ENCODE measurements around the gene DAPK2. TPM values are rescaled to one million over a fixed set of nuclear protein-coding genes. Genes with fewer than 3 reads are reported as not detected.

Gene DAPK2
- total RNA-seq, 1 experiment from 2014 or later: 2.3 TPM

GRCh38 chr15:63858881-63859280, 187.4 kb downstream of the DAPK2 start:
- H3K27ac Mint-ChIP-seq: no peak overlapping the region
- DNase-seq (ENCODE audit: low spot score) (no peak), ATAC-seq (no peak)
- H3K4me3 Mint-ChIP-seq: no peak overlapping the region
- TF ChIP-seq GRHL2 (CRISPR knock-in tag; IDR thresholded peaks at IDR 0.05; ENCODE audit: insufficient replicate concordance, severe bottlenecking) (no peak), KAT7 (CRISPR knock-in tag; IDR thresholded peaks at IDR 0.05; ENCODE audit: borderline replicate concordance) (no peak), ZBTB21 (CRISPR knock-in tag; IDR thresholded peaks at IDR 0.05; ENCODE audit: borderline replicate concordance) (no peak), FOXP1 (CRISPR knock-in tag; IDR thresholded peaks at IDR 0.05; ENCODE audit: borderline replicate concordance) (no peak), TCF7 (CRISPR knock-in tag; IDR thresholded peaks at IDR 0.05; ENCODE audit: low read depth) (no peak), ZMAT4 (CRISPR knock-in tag; IDR thresholded peaks at IDR 0.05) (no peak), GABPB1 (CRISPR knock-in tag; IDR thresholded peaks at IDR 0.05) (no peak), ATF1 (CRISPR knock-in tag; IDR thresholded peaks at IDR 0.05) (no peak), HMGA2 (CRISPR knock-in tag; IDR thresholded peaks at IDR 0.05) (no peak), CREB1 (CRISPR knock-in tag; IDR thresholded peaks at IDR 0.05) (no peak), ETV6 (CRISPR knock-in tag; IDR thresholded peaks at IDR 0.05) (no peak), NR3C1 (CRISPR knock-in tag; conservative IDR thresholded peaks at IDR 0.05; ENCODE audit: low read depth) (no peak)
- TF ChIP-seq, protein P1, sequence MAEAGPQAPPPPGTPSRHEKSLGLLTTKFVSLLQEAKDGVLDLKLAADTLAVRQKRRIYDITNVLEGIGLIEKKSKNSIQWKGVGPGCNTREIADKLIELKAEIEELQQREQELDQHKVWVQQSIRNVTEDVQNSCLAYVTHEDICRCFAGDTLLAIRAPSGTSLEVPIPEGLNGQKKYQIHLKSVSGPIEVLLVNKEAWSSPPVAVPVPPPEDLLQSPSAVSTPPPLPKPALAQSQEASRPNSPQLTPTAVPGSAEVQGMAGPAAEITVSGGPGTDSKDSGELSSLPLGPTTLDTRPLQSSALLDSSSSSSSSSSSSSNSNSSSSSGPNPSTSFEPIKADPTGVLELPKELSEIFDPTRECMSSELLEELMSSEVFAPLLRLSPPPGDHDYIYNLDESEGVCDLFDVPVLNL (CRISPR knock-in tag; IDR thresholded peaks at IDR 0.05; ENCODE audit: borderline replicate concordance, low read depth): no peak
- TF ChIP-seq, protein P2, sequence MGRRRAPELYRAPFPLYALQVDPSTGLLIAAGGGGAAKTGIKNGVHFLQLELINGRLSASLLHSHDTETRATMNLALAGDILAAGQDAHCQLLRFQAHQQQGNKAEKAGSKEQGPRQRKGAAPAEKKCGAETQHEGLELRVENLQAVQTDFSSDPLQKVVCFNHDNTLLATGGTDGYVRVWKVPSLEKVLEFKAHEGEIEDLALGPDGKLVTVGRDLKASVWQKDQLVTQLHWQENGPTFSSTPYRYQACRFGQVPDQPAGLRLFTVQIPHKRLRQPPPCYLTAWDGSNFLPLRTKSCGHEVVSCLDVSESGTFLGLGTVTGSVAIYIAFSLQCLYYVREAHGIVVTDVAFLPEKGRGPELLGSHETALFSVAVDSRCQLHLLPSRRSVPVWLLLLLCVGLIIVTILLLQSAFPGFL (CRISPR knock-in tag; IDR thresholded peaks at IDR 0.05; ENCODE audit: borderline replicate concordance): no peak
- TF ChIP-seq, protein P3, sequence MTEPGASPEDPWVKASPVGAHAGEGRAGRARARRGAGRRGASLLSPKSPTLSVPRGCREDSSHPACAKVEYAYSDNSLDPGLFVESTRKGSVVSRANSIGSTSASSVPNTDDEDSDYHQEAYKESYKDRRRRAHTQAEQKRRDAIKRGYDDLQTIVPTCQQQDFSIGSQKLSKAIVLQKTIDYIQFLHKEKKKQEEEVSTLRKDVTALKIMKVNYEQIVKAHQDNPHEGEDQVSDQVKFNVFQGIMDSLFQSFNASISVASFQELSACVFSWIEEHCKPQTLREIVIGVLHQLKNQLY (CRISPR knock-in tag; IDR thresholded peaks at IDR 0.05): no peak
- no peaks in the 10 kb centered on the region for H3K27me3 Mint-ChIP-seq (ENCODE audit: low read depth)
- POLR2A ChIA-PET: no interaction called here
- CTCF ChIA-PET: interaction anchor here (1.1 kb wide), 1 partner anchor 86 kb away, joined by 3 read pairs; no protein-coding TSS in a partner anchor
- peaks cover 2% of the 10 kb centered on the region; the same call in 1 of the 2 replicates for H3K9me3 Mint-ChIP-seq
- H3K4me1 Mint-ChIP-seq: no peaks in the 10 kb centered on the region
- no peaks in the 10 kb centered on the region for H3K36me3 Mint-ChIP-seq

DNA sequence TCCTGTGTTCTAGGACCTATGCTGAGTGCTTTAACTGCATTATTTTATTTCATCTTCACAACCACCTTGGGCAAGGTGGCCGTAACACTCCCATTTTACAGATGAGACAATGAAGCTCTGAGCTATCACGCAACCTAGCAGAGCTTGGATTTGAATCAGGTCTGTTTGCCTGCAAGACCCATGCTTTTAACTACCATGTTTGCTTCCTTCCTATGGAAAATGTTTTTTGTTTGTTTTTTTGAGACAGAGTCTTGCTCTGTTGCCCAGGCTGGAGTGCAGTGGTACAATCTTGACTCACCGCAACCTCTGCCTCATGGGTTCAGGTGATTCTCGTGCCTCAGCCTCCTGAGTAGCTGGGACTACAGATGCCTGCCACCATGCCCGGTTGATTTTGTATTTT, 187.8 kb downstream of the DAPK2 start:
- Mint-ChIP-seq H3K27ac (no peak overlapping the region), H3K36me3 (no peaks in the 10 kb centered on the region), H3K4me1 (no peaks in the 10 kb centered on the region), H3K27me3 (ENCODE audit: low read depth) (no peaks in the 10 kb centered on the region), H3K4me3 (no peak overlapping the region), H3K9me3 (peaks cover 4% of the 10 kb centered on the region; the same call in 1 of the 2 replicates)
- ChIA-PET CTCF (interaction anchor here (1.1 kb wide), 1 partner anchor 87 kb away, joined by 3 read pairs; no protein-coding TSS in a partner anchor), POLR2A (no interaction called here)
- DNase-seq (ENCODE audit: low spot score): no peak
- no peak for ATAC-seq
- TF ChIP-seq NR2C2 (CRISPR knock-in tag; IDR thresholded peaks at IDR 0.05): no peak
- TF ChIP-seq MYBL2 (CRISPR knock-in tag; IDR thresholded peaks at IDR 0.05): no peak
- TF ChIP-seq, protein P3 (CRISPR knock-in tag; IDR thresholded peaks at IDR 0.05): no peak
- TF ChIP-seq NR3C1 (CRISPR knock-in tag; conservative IDR thresholded peaks at IDR 0.05; ENCODE audit: low read depth): no peak
- TF ChIP-seq CTCF (IDR thresholded peaks at IDR 0.05): no peak
- TF ChIP-seq NFATC4 (CRISPR knock-in tag; IDR thresholded peaks at IDR 0.05): no peak
- no peak for TF ChIP-seq GABPB1 (CRISPR knock-in tag; IDR thresholded peaks at IDR 0.05)
- no peak for TF ChIP-seq SMAD4 (CRISPR knock-in tag; IDR thresholded peaks at IDR 0.05)
- no peak for TF ChIP-seq ZNF281 (CRISPR knock-in tag; IDR thresholded peaks at IDR 0.05)
- TF ChIP-seq, protein P4, sequence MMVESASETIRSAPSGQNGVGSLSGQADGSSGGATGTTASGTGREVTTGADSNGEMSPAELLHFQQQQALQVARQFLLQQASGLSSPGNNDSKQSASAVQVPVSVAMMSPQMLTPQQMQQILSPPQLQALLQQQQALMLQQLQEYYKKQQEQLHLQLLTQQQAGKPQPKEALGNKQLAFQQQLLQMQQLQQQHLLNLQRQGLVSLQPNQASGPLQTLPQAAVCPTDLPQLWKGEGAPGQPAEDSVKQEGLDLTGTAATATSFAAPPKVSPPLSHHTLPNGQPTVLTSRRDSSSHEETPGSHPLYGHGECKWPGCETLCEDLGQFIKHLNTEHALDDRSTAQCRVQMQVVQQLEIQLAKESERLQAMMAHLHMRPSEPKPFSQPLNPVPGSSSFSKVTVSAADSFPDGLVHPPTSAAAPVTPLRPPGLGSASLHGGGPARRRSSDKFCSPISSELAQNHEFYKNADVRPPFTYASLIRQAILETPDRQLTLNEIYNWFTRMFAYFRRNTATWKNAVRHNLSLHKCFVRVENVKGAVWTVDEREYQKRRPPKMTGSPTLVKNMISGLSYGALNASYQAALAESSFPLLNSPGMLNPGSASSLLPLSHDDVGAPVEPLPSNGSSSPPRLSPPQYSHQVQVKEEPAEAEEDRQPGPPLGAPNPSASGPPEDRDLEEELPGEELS (CRISPR knock-in tag; IDR thresholded peaks at IDR 0.05): no peak

Data from WTC11 (cell line).